Amygdala (tissue), 56 donors: Measurements from ENCODE around the gene MEPCE.

Experiments used
- DNase-seq, 56 donors: peaks; one replicate each; lab custom pipeline; 2025; lab: John Stamatoyannopoulos, UW

Gene MEPCE

GRCh38 chr7:100478958-100479660, 49.5 kb downstream of the MEPCE start, which contains the start of gene TSC22D4:
Gene TSC22D4 (minus strand): TSS chr7:100479214. CDS start chr7:100478038, 1,176 bp downstream.
- DNase-seq = peak; percentile 66 to 98 (median 94)

- DNase-seq = no peak
Measured at GRCh38 chr7:100481466-100481865, 51.8 kb downstream of the MEPCE start.

GRCh38 chr7:100482728-100483089, 53.1 kb downstream of the MEPCE start:
- no peak for DNase-seq

GRCh38 chr7:100483090-100483721, 53.6 kb downstream of the MEPCE start:
- DNase-seq = peak in 38 of 56 donors; percentile 26 to 79 (median 56)
